Nephron progenitor cell (in vitro differentiated cells): ENCODE results near the gene PI16.

Source experiments
- DNase-seq: peaks from one replicate; pipeline ENCODE4 v3.0.0; 2021
- H3K27ac Mint-ChIP-seq: 2 replicates; pipeline ENCODE4 v1.8.0; 2021; ENCODE audit warnings: mild to moderate bottlenecking, moderate library complexity, mixed read lengths
- H3K27me3 Mint-ChIP-seq: 2 replicates; pipeline ENCODE4 v1.8.0; 2021; ENCODE audit warnings: mild to moderate bottlenecking, low read depth, mixed read lengths; ENCODE audit not compliant: poor library complexity
- H3K36me3 Mint-ChIP-seq: 2 replicates; pipeline ENCODE4 v1.8.0; 2021; ENCODE audit warnings: low read depth, mixed read lengths
- H3K4me1 Mint-ChIP-seq: 2 replicates; pipeline ENCODE4 v1.8.0; 2021; ENCODE audit warnings: mixed read lengths
- H3K4me3 Mint-ChIP-seq: 2 replicates; pipeline ENCODE4 v1.8.0; 2021; ENCODE audit warnings: mild to moderate bottlenecking, moderate library complexity, mixed read lengths
- H3K9me3 Mint-ChIP-seq: 2 replicates; pipeline ENCODE4 v1.8.0; 2021; ENCODE audit warnings: mild to moderate bottlenecking, moderate library complexity, mixed read lengths
- TF ChIP-seq, protein P1 (sequence below): fragments of 200-600 bp; sonication (generic); IDR thresholded peaks from 2 replicates; pipeline ENCODE4 v1.5.0; 2021; ENCODE audit warnings: antibody characterized with exemption

Gene PI16

DNA sequence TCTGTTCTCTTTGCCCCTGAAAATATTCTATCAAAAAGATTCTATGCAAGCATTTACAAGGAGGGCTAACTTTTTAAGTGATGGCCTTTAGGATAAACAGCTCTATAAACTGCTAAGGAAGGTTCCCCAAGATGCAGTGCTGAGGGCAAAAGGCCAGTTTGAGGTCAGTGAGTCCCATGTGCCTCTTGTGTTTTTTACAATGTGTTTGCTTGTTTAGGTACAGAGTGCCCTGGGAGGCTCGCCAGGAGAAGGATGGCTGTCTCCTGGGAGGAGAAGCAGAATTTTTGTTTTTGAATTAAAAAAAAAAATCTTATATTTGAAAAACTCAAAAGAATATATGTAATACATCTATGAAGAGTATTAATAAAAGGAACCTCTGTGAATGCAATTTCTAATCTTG is 18.7 kb downstream of the PI16 start:
- H3K36me3 Mint-ChIP-seq = peaks cover 59% of the 10 kb centered on the region
- no peaks in the 10 kb centered on the region for H3K9me3 Mint-ChIP-seq
- TF ChIP-seq, protein P1, sequence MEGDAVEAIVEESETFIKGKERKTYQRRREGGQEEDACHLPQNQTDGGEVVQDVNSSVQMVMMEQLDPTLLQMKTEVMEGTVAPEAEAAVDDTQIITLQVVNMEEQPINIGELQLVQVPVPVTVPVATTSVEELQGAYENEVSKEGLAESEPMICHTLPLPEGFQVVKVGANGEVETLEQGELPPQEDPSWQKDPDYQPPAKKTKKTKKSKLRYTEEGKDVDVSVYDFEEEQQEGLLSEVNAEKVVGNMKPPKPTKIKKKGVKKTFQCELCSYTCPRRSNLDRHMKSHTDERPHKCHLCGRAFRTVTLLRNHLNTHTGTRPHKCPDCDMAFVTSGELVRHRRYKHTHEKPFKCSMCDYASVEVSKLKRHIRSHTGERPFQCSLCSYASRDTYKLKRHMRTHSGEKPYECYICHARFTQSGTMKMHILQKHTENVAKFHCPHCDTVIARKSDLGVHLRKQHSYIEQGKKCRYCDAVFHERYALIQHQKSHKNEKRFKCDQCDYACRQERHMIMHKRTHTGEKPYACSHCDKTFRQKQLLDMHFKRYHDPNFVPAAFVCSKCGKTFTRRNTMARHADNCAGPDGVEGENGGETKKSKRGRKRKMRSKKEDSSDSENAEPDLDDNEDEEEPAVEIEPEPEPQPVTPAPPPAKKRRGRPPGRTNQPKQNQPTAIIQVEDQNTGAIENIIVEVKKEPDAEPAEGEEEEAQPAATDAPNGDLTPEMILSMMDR = no peak
- peaks cover 3% of the 10 kb centered on the region for H3K27me3 Mint-ChIP-seq
- DNase-seq = no peak
- no peak overlapping the region for H3K27ac Mint-ChIP-seq
- no peak overlapping the region for H3K4me3 Mint-ChIP-seq
- H3K4me1 Mint-ChIP-seq = peaks cover 25% of the 10 kb centered on the region

DNA sequence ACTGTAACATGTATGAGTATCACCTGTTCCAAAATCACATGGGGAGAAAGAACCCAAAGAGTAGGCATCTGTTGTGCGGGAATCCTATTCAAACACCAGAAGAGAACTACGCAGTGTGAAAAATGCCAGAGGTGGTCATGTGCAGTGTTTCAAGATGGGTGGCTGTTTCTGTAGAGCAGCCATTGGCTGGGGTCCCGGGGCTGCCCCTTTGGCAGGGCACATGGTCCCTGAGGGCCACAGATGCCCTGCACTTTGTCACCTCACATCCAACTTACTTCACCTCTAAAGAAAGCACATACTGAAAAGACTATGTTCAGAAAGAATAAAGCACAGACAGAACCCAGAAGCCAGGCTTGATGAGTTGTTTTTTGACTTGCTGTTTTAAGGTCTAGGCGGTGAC is 19.1 kb downstream of the PI16 start:
- Mint-ChIP-seq H3K36me3 (peaks cover 55% of the 10 kb centered on the region), H3K9me3 (no peaks in the 10 kb centered on the region), H3K4me1 (peaks cover 25% of the 10 kb centered on the region), H3K4me3 (no peak overlapping the region), H3K27ac (no peak overlapping the region), H3K27me3 (peaks cover 2% of the 10 kb centered on the region)
- no peak for DNase-seq
- TF ChIP-seq, protein P1 = no peak

DNA sequence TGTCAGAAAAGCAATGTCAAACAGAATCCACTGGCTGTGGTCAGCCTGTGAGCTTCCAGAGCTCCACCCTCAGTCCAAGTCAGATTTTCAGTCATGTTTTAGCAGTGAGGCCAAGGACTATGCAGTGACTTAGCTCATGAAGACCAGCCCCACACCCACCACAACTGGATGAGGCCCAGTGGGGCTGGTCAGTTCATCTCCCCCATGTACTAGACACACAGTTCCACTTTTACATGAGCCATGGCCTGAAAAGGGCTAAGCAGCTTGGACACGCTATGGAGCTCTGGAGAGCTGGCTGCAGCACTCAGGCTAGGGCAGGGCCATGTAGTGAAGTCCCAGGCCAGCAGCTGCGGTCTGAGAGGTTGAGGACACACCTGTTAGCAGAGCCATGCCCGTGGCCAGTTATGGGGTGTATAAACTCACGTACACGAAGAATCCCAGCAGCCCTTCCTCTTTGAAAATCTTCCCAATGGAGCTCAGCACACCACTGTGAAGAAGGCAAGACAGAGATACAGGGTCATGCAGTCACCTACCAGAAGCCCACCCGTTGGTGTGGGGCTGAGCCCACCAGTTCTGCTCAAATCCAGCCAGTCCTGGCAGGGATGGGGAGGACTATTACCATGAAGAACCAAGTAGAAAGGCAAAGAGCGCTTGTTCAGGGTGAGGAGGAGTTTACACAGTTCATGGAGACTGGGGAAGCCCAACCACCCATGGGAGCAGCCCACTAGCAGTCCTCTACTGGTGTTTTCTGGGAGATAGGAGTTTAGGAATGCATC is 20.9 kb downstream of the PI16 start:
- Mint-ChIP-seq H3K27me3 (no peaks in the 10 kb centered on the region), H3K27ac (peak overlapping the region; percentile 48), H3K9me3 (no peaks in the 10 kb centered on the region), H3K4me1 (peaks cover 39% of the 10 kb centered on the region), H3K36me3 (peaks cover 45% of the 10 kb centered on the region), H3K4me3 (no peak overlapping the region)
- DNase-seq = no peak
- TF ChIP-seq, protein P1 = no peak

GRCh38 chr6:36976007-36976264 is 21.4 kb downstream of the PI16 start:
- no peak for DNase-seq
- Mint-ChIP-seq H3K27ac (no peak overlapping the region), H3K9me3 (no peaks in the 10 kb centered on the region), H3K27me3 (no peaks in the 10 kb centered on the region), H3K4me3 (no peak overlapping the region), H3K36me3 (peaks cover 45% of the 10 kb centered on the region), H3K4me1 (peaks cover 43% of the 10 kb centered on the region)
- TF ChIP-seq, protein P1 = no peak

GRCh38 chr6:36976509-36976908 is 22.0 kb downstream of the PI16 start:
- Mint-ChIP-seq H3K27me3 (no peaks in the 10 kb centered on the region), H3K9me3 (no peaks in the 10 kb centered on the region), H3K4me1 (peaks cover 43% of the 10 kb centered on the region), H3K36me3 (peaks cover 45% of the 10 kb centered on the region), H3K27ac (no peak overlapping the region), H3K4me3 (no peak overlapping the region)
- TF ChIP-seq, protein P1 = no peak
- no peak for DNase-seq

GRCh38 chr6:36976931-36977330 is 22.4 kb downstream of the PI16 start:
- Mint-ChIP-seq H3K27ac (no peak overlapping the region), H3K4me3 (no peak overlapping the region), H3K36me3 (peaks cover 41% of the 10 kb centered on the region), H3K27me3 (no peaks in the 10 kb centered on the region), H3K9me3 (no peaks in the 10 kb centered on the region), H3K4me1 (peaks cover 43% of the 10 kb centered on the region)
- DNase-seq = no peak
- TF ChIP-seq, protein P1 = no peak
